ENCODE data around the gene EXO1.

- TF ChIP-seq CTCF (IDR thresholded peaks at IDR 0.05 in 8 of 11, conservative IDR thresholded peaks at IDR 0.05 in 3 of 11) (no peak), POLR2A (IDR thresholded peaks at IDR 0.05) (no peak)
These were observed 37.1 kb upstream of the EXO1 start for GRCh38 chr1:241810769-241811405.

Measured in spleen (tissue), 7 donors.